ENCODE measurements around the gene DICER1.

Gene DICER1

GRCh38 chr14:95043732-95044462, 113.4 kb downstream of the DICER1 start:
- DNase-seq (ENCODE audit: low read depth in 2 of 3, low spot score in 2 of 3) = no peak

- no peak for DNase-seq (ENCODE audit: low read depth in 2 of 3, low spot score in 2 of 3)
These were observed 114.0 kb downstream of the DICER1 start for GRCh38 chr14:95043314-95043713.

GRCh38 chr14:95041477-95042020, 115.8 kb downstream of the DICER1 start:
- no peak for DNase-seq (ENCODE audit: low read depth in 2 of 3, low spot score in 2 of 3)

- no peak for DNase-seq (ENCODE audit: low read depth in 2 of 3, low spot score in 2 of 3)
These were observed 116.4 kb downstream of the DICER1 start for GRCh38 chr14:95040708-95041476.

GRCh38 chr14:95039993-95040348, 117.4 kb downstream of the DICER1 start:
- DNase-seq (ENCODE audit: low read depth in 2 of 3, low spot score in 2 of 3) = no peak

- DNase-seq (ENCODE audit: low read depth in 2 of 3, low spot score in 2 of 3) = no peak
These were observed 117.9 kb downstream of the DICER1 start for GRCh38 chr14:95039259-95039992.

GRCh38 chr14:95038521-95039250, 118.6 kb downstream of the DICER1 start:
- DNase-seq (ENCODE audit: low read depth in 2 of 3, low spot score in 2 of 3) = no peak

GRCh38 chr14:95037273-95037672, 120.1 kb downstream of the DICER1 start:
- DNase-seq (ENCODE audit: low read depth in 2 of 3, low spot score in 2 of 3) = no peak
